HG03108 (cell line): Measurements from ENCODE around the gene FGF5.
"Not testable (repeated sequence)": the region's sequence is repeated elsewhere in the genome, so short reads cannot be mapped to it uniquely, and the experiment has no call there.

Experiments used
- ATAC-seq: cut with Tn5 transposase; IDR thresholded peaks from one replicate; pipeline ENCODE4 v1.9.1; 2021; ENCODE audit warnings: moderate library complexity; ENCODE audit not compliant: unreplicated experiment

FGF5 gene, protein sequence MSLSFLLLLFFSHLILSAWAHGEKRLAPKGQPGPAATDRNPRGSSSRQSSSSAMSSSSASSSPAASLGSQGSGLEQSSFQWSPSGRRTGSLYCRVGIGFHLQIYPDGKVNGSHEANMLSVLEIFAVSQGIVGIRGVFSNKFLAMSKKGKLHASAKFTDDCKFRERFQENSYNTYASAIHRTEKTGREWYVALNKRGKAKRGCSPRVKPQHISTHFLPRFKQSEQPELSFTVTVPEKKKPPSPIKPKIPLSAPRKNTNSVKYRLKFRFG

GRCh38 chr4:80266253-80266901, at the start of gene FGF5:
FGF5 (plus strand) TSS chr4:80266664; CDS start chr4:80266825, 161 bp downstream.
- ATAC-seq: no peak

DNA sequence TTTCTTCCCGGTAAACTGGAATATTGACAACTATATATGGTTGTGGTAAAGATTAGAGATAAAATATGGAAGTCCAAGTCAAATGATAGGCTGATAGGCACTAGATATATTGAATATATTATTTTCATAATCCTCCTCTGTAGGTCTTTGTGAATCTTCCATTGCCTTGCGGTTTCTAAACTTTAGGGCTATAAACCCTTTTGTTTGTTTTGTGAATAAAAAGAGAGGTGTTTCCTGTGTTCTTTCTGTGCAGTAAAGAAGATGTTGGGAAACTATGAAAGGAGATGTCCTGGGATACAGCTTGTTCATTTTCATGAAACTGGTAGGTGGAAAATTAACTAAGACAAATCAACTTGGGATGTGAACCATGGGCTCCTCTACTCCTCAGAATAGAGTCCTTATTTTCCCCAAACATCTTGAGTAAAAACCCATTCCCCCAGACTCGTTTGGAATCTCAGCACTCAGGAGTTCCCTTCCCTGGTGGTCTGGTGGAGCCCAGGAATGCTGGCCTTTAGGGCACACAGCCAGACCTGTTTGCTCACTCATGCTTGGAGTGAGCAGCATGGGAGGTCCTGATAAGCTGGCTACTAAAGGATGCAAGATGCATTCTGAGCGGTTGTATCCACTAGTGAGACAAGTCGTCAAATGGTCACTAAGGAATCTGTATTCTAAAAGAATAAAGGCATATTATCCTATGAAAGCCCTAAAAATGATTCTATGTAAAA, 47.0 kb upstream of the FGF5 start:
- no peak for ATAC-seq

GRCh38 chr4:80220711-80221110, 45.8 kb upstream of the FGF5 start:
- ATAC-seq: no peak

DNA sequence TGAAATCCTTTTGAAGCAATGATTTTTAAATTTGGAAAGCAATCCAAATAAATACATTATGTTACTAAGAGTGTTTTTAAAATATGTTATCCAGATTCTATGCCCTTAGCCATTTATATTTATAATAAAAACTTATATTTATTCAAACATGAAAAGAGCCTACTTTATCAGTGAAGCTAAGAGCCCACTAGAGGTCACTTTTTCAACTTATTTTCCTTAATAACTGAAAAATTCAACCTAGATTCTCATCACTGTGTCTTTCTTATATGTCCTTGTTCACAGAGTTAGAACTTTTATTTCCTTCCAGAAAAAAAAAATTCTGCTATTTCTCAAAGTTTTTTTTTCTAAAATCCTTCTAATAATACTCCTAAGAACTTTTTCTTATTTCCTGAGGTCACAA, 45.3 kb upstream of the FGF5 start:
- no peak for ATAC-seq

- ATAC-seq: no peak
Measured at GRCh38 chr4:80225595-80225994, 40.9 kb upstream of the FGF5 start.

DNA sequence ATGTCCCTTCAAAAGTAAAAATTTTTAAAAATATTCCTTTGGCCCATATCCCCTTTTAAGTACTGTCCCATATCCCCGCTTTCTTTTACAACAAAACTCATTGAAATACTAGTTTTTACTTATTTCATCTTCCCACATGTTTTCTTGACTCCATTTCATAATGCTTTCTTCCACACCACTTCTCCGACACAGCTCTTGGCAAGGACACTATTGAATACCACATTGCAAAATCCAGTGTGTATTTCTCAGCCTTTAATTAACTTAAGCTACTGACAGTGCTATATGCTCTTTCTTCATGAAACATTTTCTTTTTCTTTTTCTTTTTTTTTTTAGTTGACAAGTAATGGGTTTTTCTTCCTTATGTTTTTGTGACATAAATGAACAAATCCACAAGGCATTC, 40.4 kb upstream of the FGF5 start:
- no peak for ATAC-seq

- no peak for ATAC-seq
Measured at GRCh38 chr4:80228460-80228859, 38.0 kb upstream of the FGF5 start.

GRCh38 chr4:80229128-80229527, 37.3 kb upstream of the FGF5 start:
- no peak for ATAC-seq

GRCh38 chr4:80229590-80229989, 36.9 kb upstream of the FGF5 start:
- ATAC-seq: no peak

GRCh38 chr4:80231180-80231579, 35.3 kb upstream of the FGF5 start:
- no peak for ATAC-seq

DNA sequence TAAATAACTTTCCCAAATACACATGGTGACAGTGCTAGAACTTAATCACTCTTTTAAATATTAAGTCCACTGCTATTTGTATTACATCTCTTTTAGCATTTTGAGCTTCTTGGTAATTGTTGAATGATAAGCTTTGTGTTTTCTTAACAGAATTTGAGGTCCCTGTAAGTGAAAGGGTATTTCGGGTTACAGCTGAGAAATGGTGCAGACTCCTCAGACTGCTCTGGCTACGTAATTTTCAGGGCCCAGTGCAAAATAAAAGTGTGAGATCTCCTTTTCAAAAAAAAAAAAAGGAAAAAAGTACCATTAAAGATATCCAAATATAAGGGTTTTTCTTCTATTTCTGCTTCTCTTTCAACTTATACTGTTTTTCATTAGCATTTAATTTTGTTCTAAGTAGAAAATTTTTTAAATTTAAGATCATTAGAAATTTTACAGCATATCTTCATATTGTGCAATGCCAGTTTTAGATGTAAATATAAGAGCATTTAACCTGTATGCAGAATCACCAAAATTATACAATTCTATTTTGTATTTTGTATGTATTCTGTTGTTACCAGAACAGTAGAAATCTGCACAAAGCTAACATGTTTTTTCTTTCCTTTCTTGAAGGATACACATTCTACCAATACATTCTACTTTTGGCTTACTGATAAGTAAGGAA, 33.6 kb upstream of the FGF5 start:
- no peak for ATAC-seq

GRCh38 chr4:80233390-80233789, 33.1 kb upstream of the FGF5 start:
- no peak for ATAC-seq

DNA sequence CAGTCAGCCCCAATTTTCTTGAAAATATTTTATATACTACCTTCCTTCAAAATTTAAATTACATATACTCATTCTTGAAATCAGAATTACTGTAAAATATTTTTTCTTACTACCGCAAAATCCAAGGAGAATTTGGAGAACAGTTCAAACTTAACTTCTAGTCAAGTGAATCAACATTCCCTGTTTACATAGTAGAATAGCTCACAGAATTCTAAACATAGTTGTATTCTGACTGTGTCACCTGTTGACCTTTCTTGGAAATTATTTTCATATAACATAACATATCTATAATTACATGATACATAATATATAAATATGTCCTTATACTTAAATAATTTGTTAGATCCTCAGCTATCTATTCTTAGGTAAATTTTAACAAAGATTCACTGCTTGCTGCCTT, 31.0 kb upstream of the FGF5 start:
- ATAC-seq: no peak

- no peak for ATAC-seq
Measured at GRCh38 chr4:80237992-80238391, 28.5 kb upstream of the FGF5 start.

GRCh38 chr4:80239480-80240150, 26.8 kb upstream of the FGF5 start:
- no peak for ATAC-seq

GRCh38 chr4:80240976-80241375, 25.5 kb upstream of the FGF5 start:
- no peak for ATAC-seq

DNA sequence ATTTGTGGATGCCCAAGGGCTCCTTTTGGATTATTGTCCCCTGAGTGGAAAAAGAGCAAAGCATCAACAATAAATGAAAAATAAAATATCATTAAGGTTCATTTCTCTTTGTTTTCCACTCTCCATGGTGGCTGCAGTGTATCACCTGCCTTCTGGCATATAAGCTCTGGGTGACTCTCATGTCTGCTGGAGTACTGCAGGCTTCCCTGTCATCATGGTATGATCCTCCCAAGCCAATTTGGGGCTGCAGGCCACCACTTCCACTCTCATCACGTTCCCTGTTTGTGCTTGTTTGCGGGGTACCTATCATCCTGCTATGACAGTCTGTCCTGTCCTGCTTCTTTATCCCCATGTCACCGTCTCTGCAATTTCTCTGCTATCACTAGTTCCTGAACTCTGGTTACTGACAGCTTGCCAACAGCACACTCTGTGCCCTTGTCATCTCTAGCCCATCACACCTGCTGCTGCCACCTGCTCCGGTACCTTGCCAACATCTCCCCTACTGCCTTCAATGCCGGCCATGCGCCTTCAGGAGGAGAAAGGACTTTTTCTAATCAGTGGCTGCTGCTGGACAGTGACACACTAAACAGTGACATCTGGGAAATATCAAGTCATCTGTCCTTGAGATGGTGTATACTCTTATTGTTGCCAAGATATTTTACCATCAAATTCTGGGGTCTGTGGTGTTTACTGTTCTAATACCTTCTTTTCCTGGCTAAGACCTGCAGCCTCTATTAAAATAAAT, 23.0 kb upstream of the FGF5 start:
- no peak for ATAC-seq

DNA sequence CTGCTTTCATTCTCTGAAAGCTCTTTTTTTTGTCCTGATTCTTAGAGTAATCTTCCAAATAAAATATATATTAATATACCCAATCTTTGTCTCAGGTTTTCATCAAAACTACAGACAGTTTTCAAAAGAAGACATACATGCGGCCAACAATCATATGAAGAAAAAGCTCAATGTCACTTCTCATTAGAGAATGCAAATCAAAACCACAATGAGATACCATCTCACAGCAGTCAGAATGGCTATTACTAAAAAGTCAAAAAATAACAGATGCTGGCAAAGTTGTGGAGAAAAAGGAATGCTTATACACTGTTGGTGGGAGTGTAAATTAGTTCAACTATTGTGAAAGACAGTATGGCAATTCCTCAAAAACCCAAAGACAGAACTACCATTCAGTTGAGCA, 19.0 kb upstream of the FGF5 start:
- not testable (repeated sequence) for ATAC-seq

DNA sequence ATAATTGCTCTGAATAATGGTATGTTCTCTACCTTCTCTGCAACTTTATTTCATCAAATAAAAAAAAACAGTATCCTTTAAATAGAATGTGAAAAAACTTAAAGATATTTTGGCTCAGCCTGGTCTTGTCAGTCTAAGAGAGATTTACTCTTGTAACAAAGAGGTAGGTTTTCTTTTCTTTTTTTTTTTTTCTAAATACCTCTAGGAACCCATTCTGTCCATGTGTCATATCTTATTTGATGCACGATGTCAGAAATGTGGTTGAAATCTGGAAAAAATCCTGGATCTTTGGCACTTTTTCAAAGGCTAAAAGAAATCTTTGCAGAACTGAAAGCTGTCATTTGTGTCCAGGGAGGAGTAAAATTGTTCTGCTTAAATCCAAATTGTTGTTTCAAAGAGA, 17.3 kb upstream of the FGF5 start:
- no peak for ATAC-seq

- ATAC-seq: no peak
Measured at GRCh38 chr4:80252427-80252826, 14.0 kb upstream of the FGF5 start.
